H9 (cell line): ENCODE results near the gene TOP1. TPM values are rescaled to one million over a fixed set of nuclear protein-coding genes. Genes with fewer than 3 reads are reported as not detected.

Experiments
- DNase-seq: peaks from one replicate; pipeline ENCODE4 v3.0.0-alpha.2; 2017
- H2AFZ ChIP-seq: one replicate; pipeline ENCODE4 v1.6.1; 2013; ENCODE audit warnings: mild to moderate bottlenecking, low read length, control low read depth, moderate library complexity
- H2AK5ac ChIP-seq: 2 replicates; pipeline ENCODE4 v1.6.1; 2013; ENCODE audit warnings: low read length, control low read depth, mixed read lengths; ENCODE audit not compliant: insufficient read length
- H2BK120ac ChIP-seq: one replicate; pipeline ENCODE4 v1.6.1; 2013; ENCODE audit warnings: low read depth, mild to moderate bottlenecking, low read length, control low read depth, inconsistent platforms; ENCODE audit not compliant: poor library complexity, severe bottlenecking
- H2BK12ac ChIP-seq: 2 replicates; pipeline ENCODE4 v1.6.1; 2013; ENCODE audit warnings: low read length, control low read depth, mixed read lengths, low read depth; ENCODE audit not compliant: insufficient read length
- H2BK15ac ChIP-seq: 2 replicates; pipeline ENCODE4 v1.6.1; 2013; ENCODE audit warnings: low read depth, low read length, control low read depth
- H2BK20ac ChIP-seq: one replicate; pipeline ENCODE4 v1.6.1; 2013; ENCODE audit warnings: low read depth, mild to moderate bottlenecking, low read length, control low read depth, inconsistent platforms; ENCODE audit not compliant: poor library complexity, severe bottlenecking
- H2BK5ac ChIP-seq: 2 replicates; pipeline ENCODE4 v1.6.1; 2013; ENCODE audit warnings: low read length, control low read depth, mixed read lengths; ENCODE audit not compliant: insufficient read length
- H3K14ac ChIP-seq: 2 replicates; pipeline ENCODE4 v1.6.1; 2013; ENCODE audit warnings: low read length, control low read depth; ENCODE audit not compliant: insufficient read depth
- H3K18ac ChIP-seq: 2 replicates; pipeline ENCODE4 v1.6.1; 2013; ENCODE audit warnings: low read depth, mild to moderate bottlenecking, mixed read lengths, low read length, control low read depth; ENCODE audit not compliant: insufficient read length
- H3K23ac ChIP-seq: 2 replicates; pipeline ENCODE4 v1.6.1; 2013; ENCODE audit warnings: low read length, control low read depth, mixed read lengths, low read depth; ENCODE audit not compliant: insufficient read length
- H3K23me2 ChIP-seq: 2 replicates; pipeline ENCODE4 v1.6.1; 2013; ENCODE audit warnings: low read depth, mild to moderate bottlenecking, mixed read lengths, low read length, control low read depth; ENCODE audit not compliant: insufficient read length, poor library complexity, severe bottlenecking
- H3K27ac ChIP-seq: 2 replicates; pipeline ENCODE4 v1.5.1; 2013; ENCODE audit warnings: low read length, control low read depth, mixed read lengths, low read depth; ENCODE audit not compliant: insufficient read length
- H3K27me3 ChIP-seq: 2 replicates; pipeline ENCODE4 v1.6.1; 2013; ENCODE audit warnings: low read length, control low read depth, inconsistent platforms; ENCODE audit not compliant: insufficient read depth
- H3K4ac ChIP-seq: 2 replicates; pipeline ENCODE4 v1.6.1; 2013; ENCODE audit warnings: low read depth, mild to moderate bottlenecking, control low read depth, inconsistent platforms, low read length, moderate library complexity
- H3K4me1 ChIP-seq: 2 replicates; pipeline ENCODE4 v1.6.1; 2013; ENCODE audit warnings: low read length, control low read depth, inconsistent platforms; ENCODE audit not compliant: insufficient read depth
- H3K4me2 ChIP-seq: 2 replicates; pipeline ENCODE4 v1.6.1; 2013; ENCODE audit warnings: low read length, control low read depth, mixed read lengths; ENCODE audit not compliant: insufficient read length, insufficient read depth
- H3K56ac ChIP-seq: 2 replicates; pipeline ENCODE4 v1.6.1; 2013; ENCODE audit warnings: low read depth, mild to moderate bottlenecking, mixed read lengths, low read length, control low read depth; ENCODE audit not compliant: insufficient read length
- H3K79me1 ChIP-seq: 2 replicates; pipeline ENCODE4 v1.6.1; 2013; ENCODE audit warnings: low read depth, mild to moderate bottlenecking, moderate library complexity, low read length, control low read depth, inconsistent platforms; ENCODE audit not compliant: insufficient read depth, poor library complexity, severe bottlenecking
- H3K79me2 ChIP-seq: 2 replicates; pipeline ENCODE4 v1.6.1; 2013; ENCODE audit warnings: low read length, control low read depth, inconsistent platforms; ENCODE audit not compliant: insufficient read depth
- H3K9ac ChIP-seq: 2 replicates; pipeline ENCODE4 v1.6.1; 2013; ENCODE audit warnings: low read length, control low read depth, mixed read lengths; ENCODE audit not compliant: insufficient read length; ENCODE audit errors: extremely low read depth
- H3K9me3 ChIP-seq: one replicate; pipeline ENCODE4 v1.6.1; 2013; ENCODE audit warnings: low read depth, low read length, inconsistent platforms; ENCODE audit not compliant: control insufficient read depth
- H3T11ph ChIP-seq: one replicate; pipeline ENCODE4 v1.6.1; 2013; ENCODE audit warnings: mild to moderate bottlenecking, low read length, control low read depth, inconsistent platforms
- H4K20me1 ChIP-seq: one replicate; pipeline ENCODE4 v1.6.1; 2013; ENCODE audit not compliant: control insufficient read depth, insufficient read length, insufficient read depth
- H4K5ac ChIP-seq: 2 replicates; pipeline ENCODE4 v1.6.1; 2013; ENCODE audit warnings: low read depth, mild to moderate bottlenecking, mixed read lengths, low read length, control low read depth; ENCODE audit not compliant: insufficient read length
- H4K8ac ChIP-seq: replicated peaks from 2 replicates; pipeline ENCODE4 v1.6.1; 2013; ENCODE audit warnings: low read length, control low read depth, mixed read lengths, low read depth; ENCODE audit not compliant: insufficient read length
- H4K91ac ChIP-seq: 2 replicates; pipeline ENCODE4 v1.6.1; 2013; ENCODE audit warnings: low read depth, mild to moderate bottlenecking, moderate library complexity, mixed read lengths, low read length, control low read depth; ENCODE audit not compliant: insufficient read length
- H3K27ac Mint-ChIP-seq, 3 experiments: 2 replicates in 2 of 3; 3 replicates in 1 of 3; pipeline ENCODE4 v1.8.0; 2020 to 2021; ENCODE audit warnings: mixed read lengths in 3 of 3, mild to moderate bottlenecking in 1 of 3, moderate library complexity in 1 of 3
- H3K27me3 Mint-ChIP-seq: 2 replicates; pipeline ENCODE4 v1.8.0; 2021; ENCODE audit warnings: low read depth, mild to moderate bottlenecking, moderate library complexity, mixed read lengths
- H3K36me3 Mint-ChIP-seq, 3 experiments: 2 replicates in 2 of 3; 3 replicates in 1 of 3; pipeline ENCODE4 v1.8.0; 2020 to 2021; ENCODE audit warnings: low read depth in 3 of 3, mixed read lengths in 3 of 3; ENCODE audit not compliant: insufficient read depth in 1 of 3
- H3K4me1 Mint-ChIP-seq, 2 experiments: 2 replicates each; pipeline ENCODE4 v1.8.0; 2020; ENCODE audit warnings: mixed read lengths in 2 of 2
- H3K4me3 Mint-ChIP-seq, 2 experiments: 2 replicates in 1 of 2; 3 replicates in 1 of 2; pipeline ENCODE4 v1.8.0; 2020 to 2021; ENCODE audit warnings: mild to moderate bottlenecking in 2 of 2, mixed read lengths in 2 of 2, moderate library complexity in 1 of 2
- H3K9me3 Mint-ChIP-seq, 2 experiments: 2 replicates in 1 of 2; 3 replicates in 1 of 2; pipeline ENCODE4 v1.8.0; 2020; ENCODE audit warnings: mild to moderate bottlenecking in 2 of 2, mixed read lengths in 2 of 2, moderate library complexity in 1 of 2
- WGBS: extraction: QIAGEN DNeasy Blood & Tissue Kit; methylation state at CpG from one replicate; pipeline ENCODE4 v1.1.7; 2013; ENCODE audit warnings: missing lambda C conversion rate, low lambda C conversion rate, mixed read lengths; ENCODE audit not compliant: insufficient read length; ENCODE audit errors: extremely low coverage; 5-methylcytosine and 5-hydroxymethylcytosine counted together
- total RNA-seq: library from RNA; stranded (reverse); gene quantifications from 2 replicates; pipeline ENCODE4 v1.2.1, GENCODE V29; 2021
- TF ChIP-seq, protein P1 (sequence below): fragments of 200-600 bp; sonication (generic); conservative IDR thresholded peaks from 3 replicates; pipeline ENCODE4 v1.8.0; 2021; ENCODE audit warnings: antibody characterized with exemption, mild to moderate bottlenecking

The TOP1 gene
- total RNA-seq, 1 experiment from 2014 or later, result 96.4 TPM

DNA sequence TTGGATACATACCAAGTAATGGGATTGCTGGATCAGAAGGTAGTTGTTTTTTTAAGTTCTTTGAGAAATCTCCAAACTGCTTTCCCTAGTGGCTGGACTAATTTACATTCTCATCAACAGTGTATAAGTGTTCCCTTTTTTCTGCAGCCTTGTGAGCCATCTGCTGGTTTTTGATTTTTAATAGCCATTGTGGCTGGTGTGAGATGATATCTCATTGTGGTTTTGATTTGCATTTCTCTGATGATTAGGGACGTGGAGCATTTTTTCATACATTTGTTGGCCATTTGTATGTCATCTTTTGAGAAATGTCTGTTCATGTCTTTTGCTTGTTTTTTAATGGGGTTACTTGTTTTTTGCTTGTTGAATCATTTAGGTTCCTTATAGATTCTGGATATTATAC, 34.8 kb downstream of the TOP1 start:
- Histone ChIP-seq H3K23ac (no peak overlapping the region), H3K79me2 (peaks cover 6% of the 10 kb centered on the region; the same call in 1 of the 2 replicates), H4K20me1 (no peaks in the 10 kb centered on the region), H3T11ph (no peak overlapping the region), H3K4me2 (no peak overlapping the region), H2BK15ac (no peak overlapping the region), H3K9me3 (no peaks in the 10 kb centered on the region), H3K4me1 (no peaks in the 10 kb centered on the region), H3K27ac (no peak overlapping the region), H2BK120ac (no peak overlapping the region), H3K18ac (no peak overlapping the region), H3K27me3 (no peaks in the 10 kb centered on the region), H2AFZ (no peak overlapping the region), H3K79me1 (peaks cover 4% of the 10 kb centered on the region), H3K23me2 (no peaks in the 10 kb centered on the region), H3K4ac (no peak overlapping the region), H3K56ac (no peak overlapping the region), H4K5ac (no peak overlapping the region), H2AK5ac (no peak overlapping the region), H3K14ac (no peak overlapping the region), H4K8ac (no peak overlapping the region), H2BK12ac (no peak overlapping the region), H4K91ac (no peak overlapping the region), H2BK5ac (no peak overlapping the region), H2BK20ac (no peak overlapping the region), H3K9ac (no peak overlapping the region)
- no peaks in the 10 kb centered on the region for H3K27me3 Mint-ChIP-seq
- no peak overlapping the region for H3K27ac Mint-ChIP-seq
- no peak for DNase-seq
- no peaks in the 10 kb centered on the region for H3K9me3 Mint-ChIP-seq
- WGBS, result no CpG with 5 or more reads among the region's 1 CpG
- H3K4me1 Mint-ChIP-seq, result 0 out of 4 replicates have a peak, but pooled peaks cover 0 to under 1% of the 10 kb centered on the region in 2 experiments
- H3K4me3 Mint-ChIP-seq, result no peak overlapping the region
- TF ChIP-seq, protein P1, sequence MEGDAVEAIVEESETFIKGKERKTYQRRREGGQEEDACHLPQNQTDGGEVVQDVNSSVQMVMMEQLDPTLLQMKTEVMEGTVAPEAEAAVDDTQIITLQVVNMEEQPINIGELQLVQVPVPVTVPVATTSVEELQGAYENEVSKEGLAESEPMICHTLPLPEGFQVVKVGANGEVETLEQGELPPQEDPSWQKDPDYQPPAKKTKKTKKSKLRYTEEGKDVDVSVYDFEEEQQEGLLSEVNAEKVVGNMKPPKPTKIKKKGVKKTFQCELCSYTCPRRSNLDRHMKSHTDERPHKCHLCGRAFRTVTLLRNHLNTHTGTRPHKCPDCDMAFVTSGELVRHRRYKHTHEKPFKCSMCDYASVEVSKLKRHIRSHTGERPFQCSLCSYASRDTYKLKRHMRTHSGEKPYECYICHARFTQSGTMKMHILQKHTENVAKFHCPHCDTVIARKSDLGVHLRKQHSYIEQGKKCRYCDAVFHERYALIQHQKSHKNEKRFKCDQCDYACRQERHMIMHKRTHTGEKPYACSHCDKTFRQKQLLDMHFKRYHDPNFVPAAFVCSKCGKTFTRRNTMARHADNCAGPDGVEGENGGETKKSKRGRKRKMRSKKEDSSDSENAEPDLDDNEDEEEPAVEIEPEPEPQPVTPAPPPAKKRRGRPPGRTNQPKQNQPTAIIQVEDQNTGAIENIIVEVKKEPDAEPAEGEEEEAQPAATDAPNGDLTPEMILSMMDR, result no peak
- H3K36me3 Mint-ChIP-seq, result peaks cover 25 to 46% (median 45%) of the 10 kb centered on the region in 3 experiments; a peak in 6 of 7 replicates
